ENCODE measurements around the gene PARD3B. TPM values are rescaled to one million over a fixed set of nuclear protein-coding genes. Genes with fewer than 3 reads are reported as not detected.

Gene PARD3B
- total RNA-seq, 1 experiment from 2014 or later, result 2.0 TPM

DNA sequence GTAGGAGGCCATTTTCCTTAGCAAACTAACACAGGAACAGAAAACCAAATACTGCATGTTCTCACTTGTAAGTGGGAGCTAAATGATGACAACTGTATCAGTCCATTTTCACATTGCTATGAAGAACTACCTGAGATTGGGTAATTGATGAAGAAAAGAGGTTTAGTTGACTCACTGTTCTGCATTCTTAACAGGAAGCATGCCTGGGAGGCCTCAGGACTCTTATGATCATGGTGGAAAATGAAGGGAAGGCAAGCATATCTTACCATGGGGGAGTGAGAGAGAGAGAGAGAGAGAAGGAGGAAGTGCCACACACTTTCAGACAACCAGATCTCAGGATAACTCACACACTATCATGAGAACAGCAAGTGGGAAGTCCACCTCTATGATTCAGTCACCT, 105.3 kb downstream of the PARD3B start:
- H3K4me1 ChIP-seq (ENCODE audit: control insufficient read depth in 1 of 2, insufficient read depth in 2 of 2, low read length in 2 of 2), result no peaks in the 10 kb centered on the region
- no peaks in the 10 kb centered on the region for H3K9me3 ChIP-seq (ENCODE audit: control insufficient read depth in 1 of 2, insufficient read depth in 1 of 2, low read depth in 1 of 2, low read length in 2 of 2)
- ATAC-seq, result no peak
- intact Hi-C loops (cut with micrococcal nuclease), result no loop called here
- TF ChIP-seq, protein P1, sequence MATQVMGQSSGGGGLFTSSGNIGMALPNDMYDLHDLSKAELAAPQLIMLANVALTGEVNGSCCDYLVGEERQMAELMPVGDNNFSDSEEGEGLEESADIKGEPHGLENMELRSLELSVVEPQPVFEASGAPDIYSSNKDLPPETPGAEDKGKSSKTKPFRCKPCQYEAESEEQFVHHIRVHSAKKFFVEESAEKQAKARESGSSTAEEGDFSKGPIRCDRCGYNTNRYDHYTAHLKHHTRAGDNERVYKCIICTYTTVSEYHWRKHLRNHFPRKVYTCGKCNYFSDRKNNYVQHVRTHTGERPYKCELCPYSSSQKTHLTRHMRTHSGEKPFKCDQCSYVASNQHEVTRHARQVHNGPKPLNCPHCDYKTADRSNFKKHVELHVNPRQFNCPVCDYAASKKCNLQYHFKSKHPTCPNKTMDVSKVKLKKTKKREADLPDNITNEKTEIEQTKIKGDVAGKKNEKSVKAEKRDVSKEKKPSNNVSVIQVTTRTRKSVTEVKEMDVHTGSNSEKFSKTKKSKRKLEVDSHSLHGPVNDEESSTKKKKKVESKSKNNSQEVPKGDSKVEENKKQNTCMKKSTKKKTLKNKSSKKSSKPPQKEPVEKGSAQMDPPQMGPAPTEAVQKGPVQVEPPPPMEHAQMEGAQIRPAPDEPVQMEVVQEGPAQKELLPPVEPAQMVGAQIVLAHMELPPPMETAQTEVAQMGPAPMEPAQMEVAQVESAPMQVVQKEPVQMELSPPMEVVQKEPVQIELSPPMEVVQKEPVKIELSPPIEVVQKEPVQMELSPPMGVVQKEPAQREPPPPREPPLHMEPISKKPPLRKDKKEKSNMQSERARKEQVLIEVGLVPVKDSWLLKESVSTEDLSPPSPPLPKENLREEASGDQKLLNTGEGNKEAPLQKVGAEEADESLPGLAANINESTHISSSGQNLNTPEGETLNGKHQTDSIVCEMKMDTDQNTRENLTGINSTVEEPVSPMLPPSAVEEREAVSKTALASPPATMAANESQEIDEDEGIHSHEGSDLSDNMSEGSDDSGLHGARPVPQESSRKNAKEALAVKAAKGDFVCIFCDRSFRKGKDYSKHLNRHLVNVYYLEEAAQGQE (IDR thresholded peaks at IDR 0.05; ENCODE audit: low read depth), result no peak
- no peak for TF ChIP-seq POLR2A (IDR thresholded peaks at IDR 0.05; ENCODE audit: borderline replicate concordance, extremely low read depth, insufficient read depth, insufficient read length)
- TF ChIP-seq YY1 (IDR thresholded peaks at IDR 0.05; ENCODE audit: extremely low read depth, insufficient replicate concordance, low read depth, low read length), result no peak
- TF ChIP-seq CBX3 (IDR thresholded peaks at IDR 0.05; ENCODE audit: low read depth), result no peak
- no peak for TF ChIP-seq EZH2phosphoT487 (IDR thresholded peaks at IDR 0.05; ENCODE audit: borderline replicate concordance)
- TF ChIP-seq ELF1 (IDR thresholded peaks at IDR 0.05; ENCODE audit: borderline replicate concordance, low read depth), result no peak
- TF ChIP-seq SRF (IDR thresholded peaks at IDR 0.05; ENCODE audit: low read depth), result no peak
- TF ChIP-seq POLR2AphosphoS5 (IDR thresholded peaks at IDR 0.05; ENCODE audit: low read depth, low read length), result no peak
- TF ChIP-seq EZH2 (IDR thresholded peaks at IDR 0.05), result no peak
- no peak for TF ChIP-seq EGR1 (IDR thresholded peaks at IDR 0.05; ENCODE audit: low read depth)
- TF ChIP-seq RAD21 (IDR thresholded peaks at IDR 0.05; ENCODE audit: low read depth), result no peak
- no peak for TF ChIP-seq CTCF (IDR thresholded peaks at IDR 0.05 in 2 of 3, conservative IDR thresholded peaks at IDR 0.05 in 1 of 3; ENCODE audit: borderline replicate concordance in 1 of 3, insufficient read depth in 1 of 3, low read depth in 2 of 3, low read length in 2 of 3)
- no peaks in the 10 kb centered on the region for H3K27me3 ChIP-seq (ENCODE audit: insufficient read depth, low read length)
- H3K4me2 ChIP-seq (ENCODE audit: low read length), result no peak overlapping the region
- no peaks in the 10 kb centered on the region for H4K20me1 ChIP-seq (ENCODE audit: insufficient read depth)
- ChIA-PET CTCF (no interaction called here), RAD21 (ENCODE audit: low non-redundant PET in 1 of 2, low total read pairs in 2 of 2, uncharacterized antibody in 2 of 2, unreplicated experiment in 2 of 2) (no interaction called here), POLR2A (no interaction called here)
- no peak overlapping the region for H2AFZ ChIP-seq (ENCODE audit: low read depth, low read length, poor library complexity, severe bottlenecking)
- H3K79me2 ChIP-seq (ENCODE audit: insufficient read depth, low read length), result no peaks in the 10 kb centered on the region
- H3K4me3 ChIP-seq (replicated peaks in 1 of 2; ENCODE audit: low read depth in 1 of 2, low read length in 2 of 2), result no peak overlapping the region
- H3K9me2 ChIP-seq (ENCODE audit: insufficient read depth), result no peaks in the 10 kb centered on the region
- no peak for DNase-seq (ENCODE audit: low read depth, low spot score)
- no peaks in the 10 kb centered on the region for H3K36me3 ChIP-seq (ENCODE audit: control insufficient read depth in 1 of 2, insufficient read depth in 2 of 2, low read length in 2 of 2)
- H3K27ac ChIP-seq (ENCODE audit: low read depth, low read length), result no peak overlapping the region
- H3K9ac ChIP-seq (ENCODE audit: low read length), result no peak overlapping the region
- BruUV-seq (replicated peaks), result no TSS peak
